ENCODE data around the gene PALLD.

PALLD gene

GRCh38 chr4:168480931-168481611, 15.8 kb upstream of the PALLD start (continued):
- TF ChIP-seq HIC1 (tag by site-specific recombination; IDR thresholded peaks at IDR 0.05): 0 out of 2 replicates have a peak, but pooled peaks have one; percentile 19
- no peak for TF ChIP-seq SCRT2 (tag by site-specific recombination; IDR thresholded peaks at IDR 0.05)
- no peak for TF ChIP-seq ZNF416 (tag by site-specific recombination; IDR thresholded peaks at IDR 0.05)
- TF ChIP-seq ZNF23 (tag by site-specific recombination; IDR thresholded peaks at IDR 0.05; ENCODE audit: borderline replicate concordance): no peak
- peak; percentile 91 for TF ChIP-seq ZNF518A (tag by site-specific recombination; conservative IDR thresholded peaks at IDR 0.05; ENCODE audit: low read depth)
- TF ChIP-seq GLIS2 (tag by site-specific recombination; IDR thresholded peaks at IDR 0.05): no peak
- no peak for TF ChIP-seq ZNF792 (tag by site-specific recombination; IDR thresholded peaks at IDR 0.05)
- peak; percentile 61 for TF ChIP-seq PRDM1 (tag by site-specific recombination; IDR thresholded peaks at IDR 0.05)
- no peak for TF ChIP-seq ZNF157 (tag by site-specific recombination; IDR thresholded peaks at IDR 0.05)
- TF ChIP-seq ZNF335 (tag by site-specific recombination; conservative IDR thresholded peaks at IDR 0.05): peak; percentile 14; the same call in 1 of the 2 replicates
- TF ChIP-seq ZNF600 (tag by site-specific recombination; IDR thresholded peaks at IDR 0.05): no peak
- TF ChIP-seq ZNF248 (tag by site-specific recombination; IDR thresholded peaks at IDR 0.05): no peak
- no peak for TF ChIP-seq CTCF (tag by site-specific recombination; IDR thresholded peaks at IDR 0.05)
- no peak for TF ChIP-seq KLF1 (tag by site-specific recombination; IDR thresholded peaks at IDR 0.05)
- TF ChIP-seq MEIS1 (CRISPR knock-in tag; IDR thresholded peaks at IDR 0.05; ENCODE audit: borderline replicate concordance): no peak
- no peak for TF ChIP-seq SP3 (tag by site-specific recombination; IDR thresholded peaks at IDR 0.05)
- TF ChIP-seq ZBTB20 (tag by site-specific recombination; IDR thresholded peaks at IDR 0.05): peak; percentile 79
- no peak for TF ChIP-seq ZNF211 (tag by site-specific recombination; IDR thresholded peaks at IDR 0.05; ENCODE audit: low read depth)
- TF ChIP-seq ZNF426 (tag by site-specific recombination; IDR thresholded peaks at IDR 0.05): no peak
- TF ChIP-seq ZNF148 (tag by site-specific recombination; IDR thresholded peaks at IDR 0.05; ENCODE audit: borderline replicate concordance): no peak
- TF ChIP-seq MZF1 (tag by site-specific recombination; IDR thresholded peaks at IDR 0.05; ENCODE audit: borderline replicate concordance): no peak
- TF ChIP-seq ZFP41 (tag by site-specific recombination; IDR thresholded peaks at IDR 0.05; ENCODE audit: borderline replicate concordance): no peak
- no peak for TF ChIP-seq ZNF580 (tag by site-specific recombination; IDR thresholded peaks at IDR 0.05)
- TF ChIP-seq ZNF24 (tag by site-specific recombination; IDR thresholded peaks at IDR 0.05): no peak
- TF ChIP-seq ZNF624 (tag by site-specific recombination; IDR thresholded peaks at IDR 0.05): no peak
- TF ChIP-seq ZNF112 (tag by site-specific recombination; IDR thresholded peaks at IDR 0.05): no peak
- peak; percentile 78; the same call in 1 of the 2 replicates for TF ChIP-seq ATF2 (tag by site-specific recombination; IDR thresholded peaks at IDR 0.05; ENCODE audit: low read depth)

Data from HEK293 (cell line).